ENCODE data around the gene SUGCT.

- TF ChIP-seq CTCF (IDR thresholded peaks at IDR 0.05) = no peak
- no peak for TF ChIP-seq POLR2AphosphoS5 (IDR thresholded peaks at IDR 0.05)
- no peak for TF ChIP-seq POLR2A (IDR thresholded peaks at IDR 0.05; ENCODE audit: low read depth)
Measured at GRCh38 chr7:40780460-40780859, 645.7 kb downstream of the SUGCT start.

Data from esophagus muscularis mucosa (tissue), 3 donors.